HG03108 (cell line): ENCODE measurements around the gene IFT43.
"Not testable (repeated sequence)": the region's sequence is repeated elsewhere in the genome, so short reads cannot be mapped to it uniquely, and the experiment has no call there.

Experiments used
- ATAC-seq: cut with Tn5 transposase; IDR thresholded peaks from one replicate; pipeline ENCODE4 v1.9.1; 2021; ENCODE audit warnings: moderate library complexity; ENCODE audit not compliant: unreplicated experiment

IFT43 gene

GRCh38 chr14:76009627-76010026, 24.1 kb downstream of the IFT43 start:
- ATAC-seq, result not testable (repeated sequence)

- no peak for ATAC-seq
Observed at GRCh38 chr14:76011930-76012329, 26.4 kb downstream of the IFT43 start.

GRCh38 chr14:76012354-76012753, 26.8 kb downstream of the IFT43 start:
- no peak for ATAC-seq

GRCh38 chr14:76015191-76015590, 29.6 kb downstream of the IFT43 start:
- ATAC-seq, result no peak

GRCh38 chr14:76015668-76016067, 30.1 kb downstream of the IFT43 start:
- ATAC-seq, result no peak

GRCh38 chr14:76019676-76020075, 34.1 kb downstream of the IFT43 start:
- ATAC-seq, result no peak

GRCh38 chr14:76022991-76023390, 37.4 kb downstream of the IFT43 start:
- ATAC-seq, result no peak

- no peak for ATAC-seq
Observed at GRCh38 chr14:76023757-76024156, 38.2 kb downstream of the IFT43 start.

GRCh38 chr14:76024211-76024907, 38.8 kb downstream of the IFT43 start:
- no peak for ATAC-seq

GRCh38 chr14:76034566-76034965, 49.0 kb downstream of the IFT43 start:
- ATAC-seq, result no peak

GRCh38 chr14:76040704-76041103, 55.1 kb downstream of the IFT43 start:
- ATAC-seq, result no peak

GRCh38 chr14:76045773-76046172, 60.2 kb downstream of the IFT43 start:
- no peak for ATAC-seq

- ATAC-seq, result no peak
Observed at GRCh38 chr14:76050250-76050649, 64.7 kb downstream of the IFT43 start.

- ATAC-seq, result no peak
Observed at GRCh38 chr14:76050797-76051392, 65.3 kb downstream of the IFT43 start.

GRCh38 chr14:76051717-76052465, 66.3 kb downstream of the IFT43 start:
- ATAC-seq, result no peak

- ATAC-seq, result no peak
Observed at GRCh38 chr14:76053572-76054355, 68.2 kb downstream of the IFT43 start.

- no peak for ATAC-seq
Observed at GRCh38 chr14:76055330-76055729, 69.8 kb downstream of the IFT43 start.

GRCh38 chr14:76056128-76056527, 70.6 kb downstream of the IFT43 start:
- ATAC-seq, result no peak

- no peak for ATAC-seq
Observed at GRCh38 chr14:76057914-76058313, 72.4 kb downstream of the IFT43 start.

GRCh38 chr14:76063327-76063726, 77.8 kb downstream of the IFT43 start:
- no peak for ATAC-seq

- ATAC-seq, result no peak
Observed at GRCh38 chr14:76065519-76065918, 80.0 kb downstream of the IFT43 start.
